GM19240 (cell line): ENCODE measurements around the gene C3orf70.

Experiments
- DNase-seq: peaks from one replicate; pipeline ENCODE4 v3.0.0; 2011; ENCODE audit warnings: low spot score; ENCODE audit not compliant: insufficient read length

Gene C3orf70, protein sequence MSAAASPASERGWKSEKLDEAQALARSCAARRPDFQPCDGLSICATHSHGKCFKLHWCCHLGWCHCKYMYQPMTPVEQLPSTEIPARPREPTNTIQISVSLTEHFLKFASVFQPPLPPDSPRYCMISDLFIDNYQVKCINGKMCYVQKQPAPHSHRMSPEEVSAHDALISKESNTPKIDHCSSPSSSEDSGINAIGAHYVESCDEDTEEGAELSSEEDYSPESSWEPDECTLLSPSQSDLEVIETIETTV

DNA sequence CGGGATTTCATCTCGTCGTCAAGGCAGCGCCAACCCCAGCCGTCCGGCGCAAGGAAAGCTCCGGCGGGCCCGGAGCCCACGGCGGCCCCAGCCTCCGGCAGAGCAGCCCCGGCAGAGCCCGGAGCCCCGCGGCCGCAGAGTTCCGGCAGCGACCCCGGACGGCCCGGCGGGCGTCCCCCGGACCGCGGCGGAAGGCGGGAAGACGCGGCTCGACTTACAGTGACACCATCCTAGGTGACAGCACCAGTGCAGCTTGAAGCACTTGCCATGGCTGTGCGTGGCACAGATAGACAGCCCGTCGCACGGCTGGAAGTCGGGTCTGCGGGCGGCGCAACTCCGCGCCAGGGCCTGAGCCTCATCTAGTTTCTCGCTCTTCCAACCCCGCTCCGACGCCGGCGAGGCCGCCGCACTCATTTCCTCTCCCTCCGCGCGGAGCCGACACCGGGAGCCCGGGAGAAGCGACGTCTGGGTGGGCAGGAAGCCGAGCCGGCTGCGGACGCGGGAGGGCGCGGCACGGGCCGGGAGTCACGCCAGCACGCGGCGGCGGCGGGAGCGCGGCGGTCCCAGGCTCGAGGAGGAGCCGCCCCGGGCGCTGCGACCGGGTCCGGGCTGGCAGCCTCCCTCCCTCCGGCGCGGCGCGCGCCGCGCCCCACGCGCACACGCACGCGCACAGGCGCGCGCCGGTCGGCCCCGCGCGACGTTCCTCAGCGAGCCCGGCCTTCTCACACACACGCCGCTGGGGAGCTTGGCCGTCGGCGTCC is at the start of gene C3orf70:
Gene C3orf70, minus strand, starts transcription at position 651 of the 761 bp plus-strand sequence. Its CDS starts 237 bp downstream, at position 414.
- DNase-seq = peak; percentile 7

DNA sequence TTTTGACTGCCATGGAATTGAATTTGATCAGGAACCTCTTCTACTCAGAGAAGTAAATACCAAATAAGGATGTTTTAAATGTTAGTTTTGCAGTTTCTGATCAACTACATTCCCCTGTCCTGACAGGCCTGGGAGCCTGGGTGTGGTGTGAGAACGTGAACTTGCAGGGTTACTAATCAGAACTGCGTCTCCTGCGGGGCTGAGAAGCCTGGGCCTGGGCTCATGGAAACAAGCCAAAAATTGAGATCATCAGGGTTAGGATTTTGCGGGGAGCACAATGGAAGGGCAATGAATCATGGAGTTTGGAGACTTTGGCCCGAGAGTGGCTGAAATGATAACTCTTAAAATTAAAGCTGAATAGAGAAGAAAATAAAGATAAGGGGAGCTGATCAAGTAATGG is 47.8 kb upstream of the C3orf70 start:
- no peak for DNase-seq

DNA sequence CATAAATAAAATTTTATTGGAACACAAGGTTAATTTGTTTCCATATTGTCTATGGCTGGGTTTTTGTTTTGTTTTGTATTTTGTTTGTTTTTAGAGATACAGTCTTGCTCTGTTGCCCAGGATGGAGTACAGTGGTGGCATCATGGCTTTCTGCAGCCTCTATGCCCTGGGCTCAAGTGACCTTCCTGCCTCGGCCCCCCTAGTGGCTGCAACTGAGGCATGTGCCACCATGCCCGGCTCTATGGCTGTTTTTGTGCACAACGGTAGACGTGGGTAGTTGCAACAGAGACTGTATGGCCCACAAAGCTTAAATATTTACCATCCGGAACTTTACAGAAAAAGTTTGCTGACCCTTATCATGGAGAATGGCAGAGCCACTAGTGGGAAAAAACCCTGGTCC is 46.8 kb upstream of the C3orf70 start:
- DNase-seq = no peak

DNA sequence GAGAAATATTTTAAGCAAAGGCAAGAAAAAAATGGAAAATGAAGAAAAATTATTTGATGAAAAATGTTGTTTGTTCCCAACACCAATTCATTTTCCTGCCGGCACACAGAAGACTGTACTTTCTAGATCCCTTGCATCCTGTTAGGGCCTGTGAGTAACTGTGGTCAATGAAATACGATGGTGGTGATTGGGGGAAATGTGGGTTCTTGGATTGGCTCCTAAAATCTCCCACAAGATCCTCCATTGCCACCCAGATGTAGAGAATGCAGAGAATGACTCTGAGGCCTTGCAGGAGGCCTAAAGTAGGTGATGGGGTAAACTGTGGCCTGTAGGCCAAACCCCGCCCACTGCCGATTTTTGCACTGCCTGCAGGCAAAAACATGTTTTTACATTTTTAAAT is 46.3 kb upstream of the C3orf70 start:
- DNase-seq = no peak

DNA sequence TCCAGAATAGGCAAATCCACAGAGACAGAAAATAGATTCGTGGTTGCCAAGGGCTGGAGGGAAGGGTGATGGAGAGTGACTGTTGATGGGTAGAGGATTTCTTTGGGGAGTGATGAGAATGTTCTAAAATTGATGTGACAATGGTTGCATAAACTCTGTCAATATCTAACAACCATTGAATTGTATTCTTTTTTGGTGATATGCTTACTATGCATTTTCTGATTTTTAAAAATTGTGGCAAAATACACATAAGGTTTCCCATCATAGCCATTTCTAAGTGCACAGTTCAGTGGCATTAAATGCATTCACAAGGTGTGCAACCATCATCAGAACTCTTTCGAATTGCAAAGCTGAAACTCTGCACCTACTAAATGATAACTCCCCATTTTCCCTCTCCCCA is 44.2 kb upstream of the C3orf70 start:
- DNase-seq = no peak

DNA sequence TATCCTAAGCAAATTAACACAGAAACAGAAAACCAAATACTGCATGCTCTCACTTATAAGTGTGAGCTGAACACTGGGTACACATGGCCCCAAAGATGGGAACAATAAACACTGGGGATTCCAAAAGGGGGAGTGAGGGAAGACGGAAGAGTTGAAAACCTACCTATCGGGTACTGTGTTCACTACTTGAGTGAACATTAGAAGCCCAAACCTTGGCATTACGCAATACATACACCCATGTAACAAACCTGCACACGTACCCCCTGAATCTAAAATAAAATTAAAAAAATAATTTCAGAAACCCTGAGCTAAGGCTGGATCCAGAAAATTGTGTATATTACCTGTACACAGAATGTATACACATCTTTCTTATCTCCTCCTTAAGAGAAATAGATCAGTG is 42.8 kb upstream of the C3orf70 start:
- no peak for DNase-seq

DNA sequence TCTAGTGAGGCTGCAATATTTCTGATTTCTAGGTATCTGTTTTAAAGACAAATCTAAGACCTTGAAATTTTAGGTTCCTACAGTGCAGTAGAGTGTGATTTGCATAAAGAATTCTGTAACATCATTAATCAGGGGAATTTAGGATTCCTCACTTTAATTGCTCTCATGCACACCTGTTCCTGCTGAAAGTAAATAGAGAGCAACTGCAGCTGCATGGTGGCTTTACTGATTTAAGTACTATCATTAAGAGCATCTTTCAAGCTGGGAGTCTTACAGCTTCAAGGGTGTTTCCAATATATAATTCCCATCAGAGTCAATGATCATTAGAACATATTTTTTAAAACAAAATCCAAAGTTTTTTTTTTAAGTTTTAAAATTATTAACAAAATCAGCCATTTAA is 36.0 kb upstream of the C3orf70 start:
- DNase-seq = no peak

DNA sequence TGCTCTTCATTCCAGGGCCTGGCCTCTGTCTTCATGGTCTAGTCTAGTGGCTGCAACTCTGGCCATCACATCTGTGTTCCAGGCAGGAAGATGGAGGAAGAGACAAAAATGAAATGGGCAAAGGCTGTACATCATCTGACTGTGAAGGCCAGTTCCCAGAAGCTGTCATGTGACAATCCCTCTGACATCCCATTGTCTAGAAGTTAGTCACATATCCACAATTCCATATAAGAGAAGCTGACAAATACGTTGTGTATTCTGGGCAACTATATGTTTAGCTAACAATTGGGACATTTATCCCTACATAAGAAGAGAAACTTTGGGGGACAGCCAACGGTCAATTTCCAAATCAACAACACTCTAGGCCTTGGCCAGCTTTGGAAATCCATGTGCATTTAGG is 34.5 kb upstream of the C3orf70 start:
- no peak for DNase-seq

DNA sequence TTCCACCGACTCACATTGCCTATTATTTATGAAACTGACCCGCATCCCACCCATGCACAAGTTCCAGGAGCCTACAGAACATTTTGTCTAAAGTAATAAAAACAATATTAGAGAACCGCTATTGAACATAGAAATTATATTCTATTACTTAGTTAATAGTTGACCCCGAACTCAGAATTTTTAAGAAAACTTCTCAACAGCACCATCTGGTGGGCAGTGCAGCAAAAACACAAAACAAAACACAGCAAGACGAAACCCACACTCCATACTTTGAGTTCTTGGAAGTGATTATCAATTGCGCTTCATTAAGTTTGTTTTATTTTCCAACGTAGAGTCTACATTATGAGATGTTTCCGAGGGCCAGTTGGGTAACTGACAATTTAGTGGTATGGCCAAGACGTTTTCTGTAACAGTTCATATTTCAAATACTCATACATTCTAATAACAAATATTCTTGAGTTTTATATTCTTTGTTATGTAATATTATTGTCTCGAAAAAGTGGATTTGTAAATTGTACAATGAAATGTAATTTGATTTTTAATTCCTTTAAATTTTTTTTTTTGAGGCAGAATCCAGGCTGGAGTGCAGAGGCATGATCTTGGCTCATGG is 24.0 kb upstream of the C3orf70 start:
- peak; percentile 14 for DNase-seq

DNA sequence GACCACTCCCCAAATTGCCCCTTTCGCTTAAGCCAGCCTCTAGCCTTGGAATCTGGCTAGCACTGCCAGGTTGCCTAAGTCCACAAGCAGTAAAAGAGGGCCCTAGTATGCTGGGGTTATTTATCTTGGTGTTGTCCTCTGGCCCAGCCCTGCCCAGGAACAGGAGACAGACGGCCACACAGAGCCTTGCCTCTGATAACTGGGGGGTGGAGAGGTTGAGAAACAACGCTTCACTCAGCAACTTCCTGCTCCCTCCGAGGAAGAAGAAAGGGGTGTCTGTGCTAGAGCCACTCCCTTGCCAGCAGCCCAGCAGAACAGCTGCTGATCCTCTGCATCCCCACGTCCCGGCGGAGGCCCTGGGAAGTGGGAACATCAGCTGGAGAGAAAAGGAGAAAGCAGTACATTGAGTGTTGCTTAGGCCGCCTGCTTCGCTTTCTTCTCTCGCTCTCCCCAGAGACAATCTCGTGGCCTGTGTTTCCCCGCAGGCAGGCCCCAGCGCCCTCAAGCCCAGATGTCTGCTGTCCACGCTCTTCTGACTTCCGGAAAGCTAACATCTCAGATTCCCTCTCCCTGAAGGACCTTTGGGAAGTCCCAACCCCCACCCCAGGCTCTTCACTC is 22.6 kb upstream of the C3orf70 start:
- peak; percentile 33 for DNase-seq

DNA sequence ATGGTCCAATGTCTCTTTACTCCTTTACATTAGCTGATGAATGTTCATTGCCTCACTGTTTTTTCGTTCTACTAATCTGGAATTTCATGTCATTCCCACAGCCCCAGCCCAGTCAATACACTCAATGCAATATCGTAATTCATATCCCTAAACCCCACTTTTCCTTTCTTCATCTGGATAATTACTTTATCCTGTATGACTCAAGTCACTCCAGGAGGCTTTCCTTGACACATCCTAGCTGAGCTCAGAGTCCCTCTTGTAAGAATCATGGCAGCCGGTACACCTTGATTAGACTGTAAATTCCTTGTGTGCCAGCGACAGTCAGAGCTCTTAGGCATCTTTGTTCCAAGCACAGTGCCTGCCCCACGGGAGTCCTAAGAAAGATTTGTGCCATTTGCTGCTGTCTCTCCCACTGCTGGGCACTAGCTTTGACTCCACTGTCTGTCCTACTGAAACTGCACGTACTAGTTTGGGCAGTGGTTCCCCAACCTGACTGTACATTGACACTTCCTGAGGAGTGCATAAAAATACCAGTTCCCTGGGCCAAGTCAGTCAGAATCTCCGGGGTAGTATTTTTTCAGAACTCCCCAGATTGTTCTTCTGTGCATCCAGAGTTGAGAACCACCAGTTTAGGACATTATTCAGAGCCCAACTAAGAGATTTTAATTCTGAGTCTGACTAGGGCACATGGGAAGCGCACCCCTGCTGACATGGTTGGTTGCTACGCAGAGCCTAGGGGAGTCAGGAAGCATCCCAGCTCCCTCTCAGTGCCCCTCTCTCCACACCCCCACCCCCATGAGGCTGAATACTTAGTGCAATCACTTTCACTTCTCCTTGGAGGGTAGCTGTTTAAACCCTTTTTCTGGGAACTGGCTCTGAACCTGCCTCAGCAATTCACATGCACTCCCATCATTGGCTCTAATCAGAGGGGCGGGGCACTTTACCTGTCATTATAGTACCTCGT is 19.5 kb upstream of the C3orf70 start:
- DNase-seq = no peak

DNA sequence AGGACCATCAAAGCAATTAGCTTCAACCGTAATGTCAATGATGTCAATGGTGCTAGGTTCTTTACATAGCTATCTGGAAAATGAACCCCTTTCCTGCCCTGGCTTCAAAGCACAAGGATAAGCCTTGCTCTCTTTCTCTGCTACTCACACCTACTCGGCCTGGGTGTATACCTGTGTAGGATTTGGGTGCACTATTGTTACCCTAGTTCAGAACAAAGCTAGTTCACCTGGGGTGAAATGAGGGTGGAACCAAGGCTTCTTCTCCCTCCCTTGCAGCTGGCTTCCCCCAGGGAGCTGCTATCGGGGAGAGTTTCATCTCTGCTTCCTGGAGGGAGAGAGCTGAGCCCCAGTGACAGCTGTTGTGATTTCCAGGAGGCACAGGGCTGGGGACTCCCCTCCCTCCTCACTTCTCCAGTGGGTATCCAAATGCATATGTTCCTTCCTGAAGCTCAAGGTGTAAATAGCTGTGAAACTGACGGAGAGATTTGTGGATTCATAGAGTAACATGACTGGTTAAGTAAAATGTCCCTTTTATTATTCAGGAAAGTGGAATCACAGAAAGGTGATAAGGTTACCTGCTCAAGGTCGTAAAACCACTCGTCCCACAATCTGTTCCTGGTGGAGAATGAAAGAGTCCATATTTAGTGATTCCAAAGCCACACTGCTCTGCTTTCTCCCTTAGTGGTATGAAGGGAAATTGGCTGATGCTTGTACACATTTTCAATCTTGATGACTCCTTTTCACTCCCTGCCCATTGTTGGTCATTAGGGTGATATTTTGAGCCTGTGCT is 11.8 kb upstream of the C3orf70 start:
- DNase-seq = no peak

DNA sequence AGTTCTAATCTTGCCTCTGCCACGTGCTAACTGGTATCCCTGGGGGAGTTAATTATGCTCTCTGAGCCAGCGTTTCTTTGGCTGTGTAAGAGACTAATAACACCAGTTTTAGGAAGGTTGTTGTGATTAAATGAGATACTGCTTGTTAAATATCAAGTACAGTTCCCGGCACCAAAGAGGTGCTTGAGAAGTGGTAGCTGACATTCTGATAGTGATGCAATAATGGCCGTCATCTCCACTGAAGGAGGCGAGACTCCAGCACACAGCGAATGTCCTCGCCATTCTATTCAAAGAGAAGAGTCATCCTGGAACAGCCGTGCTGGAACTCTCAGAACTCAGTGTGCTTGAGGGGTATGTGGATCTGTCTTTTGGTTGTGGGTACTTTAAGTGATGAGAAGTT is 9.8 kb upstream of the C3orf70 start:
- no peak for DNase-seq

DNA sequence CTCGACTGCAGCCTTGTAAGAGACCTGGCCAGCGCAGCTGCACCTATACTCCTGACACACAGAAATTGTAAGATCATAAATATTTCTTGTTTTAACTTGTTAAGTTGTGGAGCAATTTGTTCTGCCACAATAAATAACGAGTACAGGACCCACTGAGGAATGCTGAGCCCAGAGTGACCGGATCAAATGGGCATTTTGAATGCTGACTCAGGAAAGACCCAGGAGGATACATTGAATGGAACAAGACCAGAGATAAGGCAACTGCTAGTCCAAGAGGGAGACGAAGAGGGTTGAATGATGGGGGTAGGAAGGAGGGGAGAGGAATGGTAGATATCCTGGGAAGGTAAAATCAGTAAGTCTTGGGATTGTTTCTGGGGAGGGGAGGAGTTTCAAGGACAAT is 8.9 kb upstream of the C3orf70 start:
- no peak for DNase-seq

DNA sequence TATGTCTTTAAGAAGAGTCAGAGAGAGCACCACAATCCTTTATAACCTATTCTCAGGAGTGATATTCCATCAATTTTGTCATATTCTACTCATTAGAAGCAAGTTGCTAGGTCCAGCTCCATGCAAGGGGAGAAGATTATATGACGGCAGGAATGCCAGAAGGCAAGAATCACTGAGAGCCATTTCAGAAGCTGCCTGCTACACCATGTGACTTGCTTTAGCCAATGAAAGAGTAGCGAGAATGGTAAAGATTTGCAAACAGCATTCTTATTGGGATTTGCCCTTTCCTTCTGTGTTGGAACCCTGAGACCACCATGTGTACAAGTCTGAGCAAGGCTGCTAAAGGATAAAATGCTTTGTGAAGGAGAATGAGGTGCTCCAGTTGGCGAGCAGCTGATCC is 4.5 kb upstream of the C3orf70 start:
- no peak for DNase-seq

DNA sequence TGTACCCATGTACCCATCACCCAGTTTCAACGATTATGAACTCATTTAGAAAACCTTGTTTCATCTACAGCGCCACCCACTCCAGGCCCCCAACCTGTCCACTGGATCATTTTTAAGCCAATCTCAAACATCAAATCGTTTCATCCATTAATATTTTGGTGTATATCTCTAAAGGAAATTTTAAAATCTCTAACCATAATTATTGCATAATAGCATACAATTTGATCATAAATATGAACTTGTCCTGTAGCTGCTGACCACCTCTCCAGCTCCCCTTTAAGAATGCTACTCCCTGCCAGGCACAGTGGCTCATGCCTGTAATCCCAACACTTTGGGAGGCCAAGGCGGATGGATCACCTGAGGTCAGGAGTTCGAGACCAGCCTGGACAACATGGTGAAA is 2.8 kb upstream of the C3orf70 start:
- DNase-seq = no peak

DNA sequence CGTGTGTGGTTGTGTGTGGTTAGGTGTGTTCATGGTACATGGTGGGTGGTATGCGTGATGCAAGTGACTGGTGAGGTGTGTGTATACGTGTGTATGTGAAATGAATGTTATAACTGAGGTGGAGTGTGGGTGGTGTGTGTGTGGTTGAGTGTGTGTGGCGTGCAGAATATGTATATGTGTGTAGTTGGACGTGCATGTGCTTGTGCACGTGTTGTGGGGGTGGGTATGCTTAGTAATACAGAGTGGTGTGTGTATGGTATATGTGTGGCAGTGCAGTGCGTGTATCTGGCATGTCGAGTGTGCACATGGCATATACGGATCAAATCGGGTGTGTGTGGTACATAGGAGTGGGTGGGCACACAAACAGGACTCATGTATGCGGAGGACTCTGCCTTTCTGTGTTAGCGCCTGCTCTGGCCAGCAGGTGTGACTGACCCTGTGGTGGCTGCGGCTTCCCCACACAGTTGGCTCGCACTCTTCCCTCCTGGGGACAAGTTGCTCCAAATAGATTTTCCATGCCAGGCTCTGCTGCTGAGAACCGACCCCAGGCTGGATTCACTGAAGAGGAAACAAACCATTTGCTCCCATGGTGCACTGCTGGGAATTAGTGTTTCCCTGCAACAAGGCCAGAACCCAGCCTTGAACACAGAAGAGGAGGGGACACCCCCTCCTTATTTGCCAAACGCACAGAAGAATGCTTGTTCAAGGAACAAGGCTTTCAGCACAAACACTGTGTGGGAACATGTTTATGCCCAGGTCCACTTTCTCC is 1.2 kb upstream of the C3orf70 start:
- DNase-seq = no peak

DNA sequence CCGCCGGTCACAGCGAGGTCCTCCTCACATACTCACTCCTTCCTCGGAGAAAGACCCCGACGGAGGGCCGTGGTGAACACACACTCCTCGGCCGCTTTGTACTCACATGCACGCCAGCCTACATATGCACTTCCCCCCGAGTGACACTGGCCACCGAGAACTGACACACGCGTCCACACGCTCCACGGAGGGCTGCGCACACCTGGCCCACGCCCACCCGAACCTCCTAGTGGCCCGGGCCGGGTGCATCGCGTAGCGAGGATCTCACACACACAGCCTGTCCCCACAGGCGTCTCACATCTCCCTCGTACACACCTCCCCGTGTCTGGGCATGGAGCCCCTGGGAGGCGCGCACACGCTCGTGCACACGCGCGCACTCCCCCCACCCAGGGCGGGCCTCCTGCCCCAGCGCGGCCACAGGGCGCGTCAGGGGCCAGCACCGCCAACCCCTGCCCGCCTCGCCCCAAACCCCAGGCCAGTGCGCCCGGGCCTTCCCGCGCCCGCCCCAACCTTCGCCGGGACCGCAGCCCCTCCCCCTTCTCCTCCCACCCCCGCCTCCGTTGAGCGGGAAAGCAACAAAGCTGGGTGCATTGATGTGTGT is 411 bp upstream of the C3orf70 start:
- DNase-seq = no peak

DNA sequence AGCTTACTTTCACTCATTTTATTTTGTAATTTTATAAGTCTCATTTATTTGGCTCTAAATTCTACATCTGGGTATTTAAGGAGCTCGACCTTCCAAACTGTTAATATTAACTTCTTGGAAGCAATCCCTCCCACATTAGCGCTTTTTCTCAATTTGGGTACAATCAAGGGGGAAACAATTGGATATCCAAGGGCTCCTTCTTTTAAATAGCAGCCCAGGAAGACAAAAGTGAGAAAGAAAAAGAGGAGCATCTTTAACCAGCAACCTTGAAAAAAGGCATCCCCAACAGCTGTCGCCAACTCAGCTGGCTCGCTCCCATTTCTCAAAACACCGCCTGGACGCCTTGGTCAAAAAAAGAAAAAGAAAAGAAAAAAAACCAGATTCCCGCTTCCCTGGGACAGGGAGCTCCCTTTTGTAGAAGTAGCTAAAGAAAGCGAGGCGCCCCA is 873 bp downstream of the C3orf70 start:
- DNase-seq = no peak
